RCC 7860 (cell line): Measurements from ENCODE around the gene HS6ST2.

Experiments used
- DNase-seq: peaks from one replicate; pipeline ENCODE4 v3.0.0-alpha.2; 2015; ENCODE audit warnings: low spot score
- FAIRE-seq: peaks from 2 replicates; lab custom pipeline; 2012; peaks lifted over from hg19 to GRCh38; lab: Jason Lieb, UNC

Gene HS6ST2

DNA sequence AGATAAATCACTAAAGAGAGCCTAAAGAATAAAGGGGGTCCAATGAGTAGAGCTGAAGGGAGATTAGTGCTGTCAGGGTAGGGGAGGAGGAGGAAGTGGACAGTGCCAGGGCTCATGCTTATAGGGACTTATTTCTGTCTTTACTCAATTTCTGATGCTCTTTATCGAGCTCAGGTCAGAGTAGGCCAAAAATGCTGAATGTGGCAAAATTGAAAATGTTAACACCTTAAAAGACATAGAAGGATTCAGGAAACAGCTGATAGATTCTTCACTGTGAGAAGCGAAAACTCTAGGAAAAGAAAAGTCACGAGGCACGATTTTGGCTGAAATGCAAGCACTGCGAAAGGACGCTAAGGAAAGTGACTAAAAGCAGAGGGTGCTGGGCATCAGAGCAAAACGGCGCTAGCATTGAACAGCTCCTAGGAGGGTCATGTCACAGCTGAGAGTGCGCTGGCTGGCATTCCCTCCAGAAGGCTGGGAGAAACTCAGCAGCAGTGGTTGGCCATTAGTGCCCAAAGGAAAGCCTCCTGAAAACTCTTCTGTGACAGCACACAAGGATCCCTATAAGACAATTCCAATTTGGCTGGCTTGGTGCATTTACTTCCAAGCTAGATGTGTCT is 150.9 kb downstream of the HS6ST2 start:
- no peak for DNase-seq

GRCh38 chrX:132802033-132802432 is 156.4 kb downstream of the HS6ST2 start:
- no peak for DNase-seq
- FAIRE-seq: no peak

More for the DNA sequence above, 150.9 kb downstream of the HS6ST2 start:
- no peak for FAIRE-seq

DNA sequence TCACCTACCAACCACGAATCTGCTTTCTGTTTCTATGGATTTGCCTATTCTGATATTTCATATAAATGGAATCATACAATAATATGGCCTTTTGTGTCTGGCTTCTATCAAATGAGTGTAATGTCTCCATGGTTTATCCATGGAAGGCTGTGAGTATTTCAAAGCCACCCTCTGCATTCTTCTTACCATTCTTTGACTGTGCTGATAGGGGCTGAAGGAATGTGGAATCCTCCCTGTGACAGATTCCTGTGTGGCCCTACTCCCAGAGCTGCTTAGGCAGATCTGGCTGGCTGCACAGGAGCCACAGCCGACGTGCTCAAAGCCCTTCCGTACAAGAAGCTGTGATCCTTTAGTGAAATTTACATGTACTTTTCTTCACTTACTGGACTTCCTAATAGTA is 163.2 kb downstream of the HS6ST2 start:
- DNase-seq (no peak), FAIRE-seq (no peak)

- no peak for FAIRE-seq
- no peak for DNase-seq
Measured at GRCh38 chrX:132791714-132792113, 166.7 kb downstream of the HS6ST2 start.

DNA sequence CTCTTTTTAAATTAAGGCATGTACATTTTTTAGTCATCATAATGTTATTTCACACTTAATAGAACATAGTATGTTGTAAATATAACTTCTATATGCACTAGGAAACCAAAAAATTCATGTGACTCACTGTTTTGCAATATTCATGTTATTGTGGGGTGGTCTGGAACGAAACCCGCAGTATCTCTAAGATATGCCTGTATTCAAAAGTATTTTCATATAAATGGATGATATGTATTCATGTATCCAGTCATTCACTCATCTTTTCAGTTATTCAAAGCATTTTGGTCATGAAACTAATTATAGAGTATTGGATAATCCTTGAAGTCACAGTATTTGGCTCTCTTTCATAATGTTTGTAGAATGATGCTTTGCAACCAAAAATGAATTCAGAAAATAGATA is 168.1 kb downstream of the HS6ST2 start:
- no peak for DNase-seq
- no peak for FAIRE-seq

- FAIRE-seq: no peak
Measured at GRCh38 chrX:132786217-132786616, 172.2 kb downstream of the HS6ST2 start.

DNA sequence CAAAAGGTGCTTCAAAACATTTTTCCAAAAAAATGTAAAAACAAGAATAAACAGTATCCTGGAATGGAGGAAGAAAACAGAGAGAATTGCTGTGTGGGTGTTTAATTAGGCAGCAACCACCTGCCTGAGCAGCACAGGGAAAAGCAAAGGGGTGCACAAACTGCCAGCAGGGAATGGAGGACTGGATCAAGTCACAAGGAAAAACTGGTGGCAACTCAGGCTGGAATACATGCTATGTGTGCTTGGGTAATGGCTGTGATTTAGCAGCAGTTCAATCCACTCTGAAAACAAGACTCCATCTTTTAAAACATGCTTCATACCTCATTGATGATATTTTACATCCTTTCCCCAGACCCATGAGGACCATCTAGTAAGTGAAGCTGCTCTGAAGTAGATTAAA is 179.5 kb downstream of the HS6ST2 start:
- no peak for DNase-seq
- no peak for FAIRE-seq

More at GRCh38 chrX:132786217-132786616, 172.2 kb downstream of the HS6ST2 start:
- DNase-seq: no peak

DNA sequence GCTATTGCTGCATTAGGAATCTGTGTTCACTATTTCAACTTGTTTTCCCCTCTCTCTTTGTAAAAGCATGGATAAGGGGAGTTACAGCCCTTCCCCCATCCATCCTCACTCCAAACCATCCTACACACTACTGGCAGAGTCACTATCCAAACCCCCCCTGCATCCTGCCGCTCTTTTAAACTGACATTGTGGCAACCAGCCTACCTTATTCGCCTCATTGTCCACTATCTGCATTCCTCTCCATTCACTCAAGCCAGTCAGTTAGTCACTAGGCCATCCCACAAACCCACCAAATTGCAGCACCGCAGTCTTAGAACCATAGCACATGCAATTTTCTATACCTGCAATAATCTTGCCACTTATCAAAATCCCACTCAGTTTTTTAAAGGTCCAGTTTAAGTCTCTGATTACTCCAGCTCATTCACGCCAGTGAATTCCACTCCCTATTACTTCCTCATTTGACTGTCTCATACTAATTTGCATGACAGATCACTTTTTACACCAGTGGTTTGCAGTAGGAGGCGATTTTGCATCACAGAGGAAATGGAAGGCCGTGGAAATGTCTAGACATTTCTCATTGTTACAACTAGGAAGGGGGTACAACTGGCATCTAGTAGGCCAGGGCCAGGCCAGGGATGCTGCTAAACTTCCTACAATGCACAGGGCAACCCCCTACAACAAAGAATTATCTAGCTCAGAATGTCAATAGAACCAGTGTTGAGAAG is 181.8 kb downstream of the HS6ST2 start:
- DNase-seq (no peak), FAIRE-seq (no peak)

DNA sequence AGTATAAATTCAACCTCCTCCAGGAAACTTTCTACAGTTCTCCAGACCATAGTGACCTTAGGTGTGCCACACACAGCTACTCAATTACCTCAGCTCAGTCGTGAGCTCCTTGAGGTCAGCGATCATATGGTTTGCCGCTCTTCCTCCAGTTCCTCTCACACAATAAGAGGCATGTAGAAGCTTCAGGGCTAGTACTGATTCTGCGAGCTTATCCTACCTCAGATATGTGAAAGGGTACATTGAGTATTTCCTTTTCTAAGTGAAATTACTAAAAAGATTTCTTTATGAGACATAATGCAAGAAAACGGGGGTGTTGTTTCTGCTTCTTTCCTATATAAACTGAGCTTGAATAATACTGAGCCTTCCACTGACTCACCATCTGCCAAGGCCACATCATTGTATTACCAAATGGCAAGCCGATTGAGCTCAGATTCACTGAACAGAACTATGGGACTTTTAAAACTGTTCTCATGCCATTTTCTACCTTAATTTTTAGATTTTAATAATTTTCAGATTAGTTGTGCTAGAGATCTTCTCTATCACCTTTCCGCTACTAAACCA is 183.1 kb downstream of the HS6ST2 start:
- FAIRE-seq: no peak

DNA sequence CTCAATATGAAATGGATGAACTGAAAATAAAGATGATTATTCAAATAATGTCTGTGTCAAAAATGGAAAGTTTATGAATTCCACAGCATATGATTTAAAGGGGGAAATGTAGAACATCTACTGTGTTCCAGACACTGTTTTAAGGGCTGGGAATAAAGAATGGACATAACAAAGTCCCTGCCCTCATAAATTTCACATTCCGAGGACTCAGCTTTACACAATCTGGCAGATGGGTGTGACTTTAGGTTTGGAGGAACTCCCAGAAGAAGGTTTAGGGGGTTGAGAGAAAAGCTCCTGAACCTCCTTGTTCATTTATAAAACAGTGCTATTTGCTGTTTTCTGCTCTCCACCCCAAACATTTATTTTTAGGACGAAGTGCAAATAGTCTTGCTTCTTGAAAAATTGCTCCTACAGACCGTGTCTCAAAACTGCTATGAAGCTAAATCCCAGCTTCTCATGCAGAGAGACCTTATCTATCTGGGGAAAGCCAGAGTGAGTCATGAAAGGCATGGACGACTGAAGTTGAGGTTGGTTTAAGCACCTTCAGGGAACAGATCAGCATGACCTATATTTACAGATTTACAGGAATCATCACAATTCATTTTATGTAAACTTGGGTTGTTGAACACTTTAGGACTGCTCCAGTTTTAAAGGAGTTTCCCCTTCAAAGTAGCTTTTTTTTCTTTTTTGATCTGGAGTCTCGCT is 184.3 kb downstream of the HS6ST2 start:
- FAIRE-seq (peak; percentile 34), DNase-seq (peak; percentile 13)

More for the DNA sequence above, 183.1 kb downstream of the HS6ST2 start:
- no peak for DNase-seq

- no peak for DNase-seq
- FAIRE-seq: no peak
Measured at GRCh38 chrX:132769609-132770008, 188.8 kb downstream of the HS6ST2 start.

GRCh38 chrX:132766452-132766851 is 192.0 kb downstream of the HS6ST2 start:
- DNase-seq (no peak), FAIRE-seq (no peak)

- no peak for FAIRE-seq
Measured at GRCh38 chrX:132763528-132763927, 194.9 kb downstream of the HS6ST2 start.

DNA sequence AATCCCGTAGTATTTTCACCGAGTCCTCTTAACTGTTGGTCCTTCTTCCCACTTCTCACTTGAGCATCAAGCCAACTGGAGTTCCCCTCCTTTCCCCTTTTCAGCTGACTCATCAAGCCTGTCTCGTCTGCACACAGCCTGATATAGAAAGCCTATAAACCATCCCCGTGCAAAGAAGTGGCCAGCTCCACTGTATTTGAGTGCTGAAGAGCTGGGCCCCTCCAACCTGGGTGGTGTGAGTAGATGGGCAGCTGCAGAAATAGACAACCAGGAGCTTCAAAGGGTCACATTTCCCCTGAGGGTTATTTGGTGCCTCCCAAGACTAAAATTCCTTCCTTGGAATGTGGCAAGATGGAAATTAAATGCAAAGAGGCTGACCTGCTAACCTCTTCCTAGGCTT is 199.7 kb downstream of the HS6ST2 start:
- DNase-seq: no peak
- no peak for FAIRE-seq

More at GRCh38 chrX:132763528-132763927, 194.9 kb downstream of the HS6ST2 start:
- no peak for DNase-seq

- DNase-seq (no peak), FAIRE-seq (no peak)
Measured at GRCh38 chrX:132757066-132757623, 201.3 kb downstream of the HS6ST2 start.

- no peak for DNase-seq
- no peak for FAIRE-seq
Measured at GRCh38 chrX:132756439-132756838, 202.0 kb downstream of the HS6ST2 start.

DNA sequence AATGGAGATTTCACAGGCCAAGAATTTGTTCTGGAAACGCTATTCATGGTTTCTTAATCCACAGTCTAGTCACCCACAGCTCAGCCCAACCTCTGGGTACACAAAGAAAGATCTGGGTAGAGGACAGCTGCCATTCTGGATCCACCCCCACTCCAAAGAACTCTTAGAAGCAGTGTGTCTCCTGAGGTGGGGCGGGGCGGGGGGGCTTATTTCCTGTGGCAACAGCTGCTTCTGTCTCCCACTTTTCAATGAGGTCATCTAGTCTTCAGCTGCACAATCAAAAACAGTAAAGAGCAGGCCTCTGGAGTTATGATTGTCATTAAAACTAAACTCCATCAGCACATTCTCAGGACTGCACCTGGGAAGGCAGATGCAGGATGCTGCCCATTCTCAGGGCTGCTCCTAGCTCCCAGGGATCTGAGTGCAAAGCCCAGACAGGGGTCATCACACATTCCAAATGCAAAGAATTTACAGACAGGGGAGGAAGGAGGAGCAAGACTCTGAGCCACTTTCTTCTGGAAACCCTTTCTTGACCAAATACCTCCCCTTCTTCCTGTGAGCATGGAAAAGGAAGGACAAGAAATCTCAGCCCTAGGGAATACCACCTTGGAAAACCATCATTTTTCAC is 207.3 kb downstream of the HS6ST2 start:
- DNase-seq (no peak), FAIRE-seq (no peak)

DNA sequence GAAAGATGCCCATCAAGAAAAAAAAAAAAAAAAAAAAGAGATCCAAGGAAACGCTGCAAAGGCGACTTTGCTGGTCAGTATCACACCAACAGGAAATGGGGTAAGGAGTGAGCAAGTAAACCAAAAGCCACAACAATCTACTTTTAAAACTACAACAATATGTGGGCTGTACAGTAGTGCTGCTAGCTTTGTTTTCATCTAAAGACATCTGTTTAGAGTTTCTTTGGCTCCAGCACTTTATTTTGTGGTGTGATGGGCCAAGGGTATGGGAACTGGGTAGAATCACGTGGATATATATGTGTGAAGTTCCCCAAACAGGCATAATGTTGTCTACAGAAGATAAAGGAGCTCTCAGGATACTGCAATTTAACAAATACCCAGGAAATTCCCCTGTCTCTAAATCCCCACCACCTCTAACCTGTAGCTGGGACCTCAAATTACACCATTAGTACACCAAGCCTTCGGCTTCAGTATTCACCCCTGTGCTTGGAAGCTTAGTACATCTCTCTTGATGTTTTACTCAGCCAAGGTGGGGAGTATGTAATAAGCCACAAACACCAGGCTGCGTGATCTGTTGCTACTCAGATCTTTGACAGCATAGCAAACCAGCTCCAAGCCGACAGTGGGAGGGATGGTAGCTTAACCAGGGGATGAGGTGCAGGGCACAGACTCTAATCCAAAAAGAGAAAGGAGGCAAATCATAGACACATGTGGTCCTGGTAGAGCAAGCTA is 207.9 kb downstream of the HS6ST2 start:
- no peak for DNase-seq
- no peak for FAIRE-seq

GRCh38 chrX:132749406-132749805 is 209.0 kb downstream of the HS6ST2 start:
- no peak for FAIRE-seq
- no peak for DNase-seq

DNA sequence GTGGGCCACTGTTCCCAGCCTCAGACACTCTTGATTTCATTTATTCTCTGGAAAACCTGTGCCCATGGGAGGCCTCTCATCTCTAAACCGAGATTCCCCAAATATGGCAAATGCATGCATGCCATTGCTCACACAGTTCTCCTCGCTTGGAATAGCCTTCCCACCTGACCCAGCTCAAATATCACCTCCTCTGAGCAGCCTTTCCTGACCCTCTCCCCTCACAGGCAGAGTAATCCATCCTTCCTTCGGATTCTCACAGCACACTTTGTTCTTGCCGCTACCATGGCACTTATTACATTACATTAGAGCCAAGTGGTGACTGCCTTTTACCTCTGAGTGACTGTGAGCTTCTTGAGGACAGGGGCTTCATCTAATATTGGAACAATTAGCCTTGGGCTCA is 209.5 kb downstream of the HS6ST2 start:
- FAIRE-seq: no peak
- no peak for DNase-seq
